H1 (cell line): ENCODE data around the gene CEP126. TPM values are rescaled to one million over a fixed set of nuclear protein-coding genes. Genes with fewer than 3 reads are reported as not detected.

ENCODE experiments used
- CTCF ChIA-PET: fragments of 300-600 bp; sonication (Branson Sonifier 250); formaldehyde crosslinking; loops from one replicate; lab custom pipeline; 2021; ENCODE audit not compliant: partially characterized antibody; lab: Charles Lee
- POLR2A ChIA-PET: fragments of 300-600 bp; sonication (Branson Sonifier 250); formaldehyde crosslinking; loops from one replicate; lab custom pipeline; 2021; ENCODE audit warnings: inconsistent platforms; ENCODE audit not compliant: partially characterized antibody; lab: Charles Lee
- DNase-seq, 2 experiments: peaks; one replicate each; pipeline versions ENCODE4 v3.0.0 to v3.0.0-alpha.2; 2010 to 2022; ENCODE audit warnings: low spot score in 2 of 2, low read depth in 1 of 2, mixed read lengths in 1 of 2
- FAIRE-seq: peaks from 2 replicates; lab custom pipeline; 2011; peaks lifted over from hg19 to GRCh38; lab: Jason Lieb, UNC
- H2AFZ ChIP-seq: 2 replicates; pipeline ENCODE4 v1.8.1; 2012; ENCODE audit warnings: low read length, inconsistent platforms
- H2AK5ac ChIP-seq: 2 replicates; pipeline ENCODE4 v1.6.1; 2013; ENCODE audit warnings: low read depth, low read length
- H2BK120ac ChIP-seq: replicated peaks from 2 replicates; pipeline ENCODE3; 2013; ENCODE audit warnings: low read depth, low read length, inconsistent platforms
- H2BK12ac ChIP-seq: 2 replicates; pipeline ENCODE4 v1.6.1; 2013; ENCODE audit warnings: low read depth, low read length
- H2BK15ac ChIP-seq: 2 replicates; pipeline ENCODE4 v1.6.1; 2013; ENCODE audit warnings: low read length
- H2BK20ac ChIP-seq: 2 replicates; pipeline ENCODE4 v1.6.1; 2013; ENCODE audit warnings: low read length
- H2BK5ac ChIP-seq: 2 replicates; pipeline ENCODE4 v1.6.1; 2013; ENCODE audit warnings: low read depth, low read length
- H3K14ac ChIP-seq: 2 replicates; pipeline ENCODE4 v1.6.1; 2013; ENCODE audit warnings: inconsistent platforms; ENCODE audit not compliant: insufficient read length
- H3K18ac ChIP-seq: 2 replicates; pipeline ENCODE4 v1.6.1; 2013; ENCODE audit warnings: low read length; ENCODE audit errors: extremely low read depth
- H3K23ac ChIP-seq: 2 replicates; pipeline ENCODE4 v1.6.1; 2013; ENCODE audit warnings: inconsistent platforms; ENCODE audit not compliant: insufficient read length
- H3K23me2 ChIP-seq: 2 replicates; pipeline ENCODE4 v1.6.1; 2013; ENCODE audit warnings: low read depth, low read length
- H3K27ac ChIP-seq: 2 replicates; pipeline ENCODE4 v1.6.1; 2011; ENCODE audit warnings: low read depth, low read length, inconsistent platforms
- H3K27me3 ChIP-seq, 4 experiments: replicated peaks in 1 of 4; 1 replicate in 1 of 4; 2 replicates in 3 of 4; pipeline versions ENCODE4 v1.6.1 to v1.8.1; 2011 to 2013; ENCODE audit warnings: low read length in 3 of 4, mild to moderate bottlenecking in 3 of 4, inconsistent platforms in 2 of 4, mixed read lengths in 2 of 4, moderate library complexity in 1 of 4; ENCODE audit not compliant: control insufficient read depth in 3 of 4, insufficient read depth in 3 of 4; ENCODE audit errors: extremely low read depth in 1 of 4
- H3K36me3 ChIP-seq, 4 experiments: 2 replicates each; pipeline versions ENCODE4 v1.6.1 to v1.8.1; 2011 to 2013; ENCODE audit warnings: mild to moderate bottlenecking in 4 of 4, low read length in 3 of 4, moderate library complexity in 2 of 4, control low read depth in 1 of 4, inconsistent platforms in 1 of 4; ENCODE audit not compliant: insufficient read depth in 4 of 4, control insufficient read depth in 2 of 4
- H3K4ac ChIP-seq: replicated peaks from 2 replicates; pipeline ENCODE3; 2013; ENCODE audit warnings: low read length, low read depth, mixed read lengths, inconsistent platforms; ENCODE audit not compliant: insufficient read length
- H3K4me1 ChIP-seq, 4 experiments: replicated peaks in 1 of 4; 1 replicate in 1 of 4; 2 replicates in 3 of 4; pipeline versions ENCODE4 v1.6.1 to v1.8.1; 2011 to 2013; ENCODE audit warnings: low read length in 3 of 4, inconsistent platforms in 2 of 4, mixed read lengths in 1 of 4; ENCODE audit not compliant: insufficient read depth in 4 of 4, control insufficient read depth in 3 of 4
- H3K4me2 ChIP-seq, 2 experiments: 2 replicates each; pipeline versions ENCODE4 v1.6.1 to v1.8.1; 2011 to 2013; ENCODE audit warnings: low read depth in 2 of 2, low read length in 2 of 2, control low read depth in 1 of 2, inconsistent platforms in 1 of 2, mild to moderate bottlenecking in 1 of 2; ENCODE audit not compliant: insufficient read depth in 1 of 2
- H3K4me3 ChIP-seq, 4 experiments: fragments of 200-600, 300-600 bp in 1 of 4; sonication (generic), shearing (Covaris generic), sonication (Bioruptor Twin) in 1 of 4; 2 replicates each; pipeline versions ENCODE4 v1.5.1 to v1.8.1; 2011 to 2016; ENCODE audit warnings: low read length in 4 of 4, low read depth in 3 of 4, control low read depth in 2 of 4, inconsistent platforms in 2 of 4, mild to moderate bottlenecking in 2 of 4, mixed read lengths in 1 of 4, moderate library complexity in 1 of 4; ENCODE audit not compliant: insufficient read depth in 2 of 4; ENCODE audit errors: extremely low read depth in 1 of 4
- H3K56ac ChIP-seq: replicated peaks from 2 replicates; pipeline ENCODE3; 2013; ENCODE audit warnings: low read depth, mild to moderate bottlenecking, mixed read lengths, low read length, inconsistent platforms; ENCODE audit not compliant: insufficient read length
- H3K79me1 ChIP-seq: 2 replicates; pipeline ENCODE4 v1.6.1; 2013; ENCODE audit warnings: low read depth, low read length, control low read depth
- H3K79me2 ChIP-seq, 2 experiments: 2 replicates each; pipeline versions ENCODE4 v1.6.1 to v1.8.1; 2012 to 2013; ENCODE audit warnings: low read length in 2 of 2, mild to moderate bottlenecking in 2 of 2, inconsistent platforms in 1 of 2; ENCODE audit not compliant: insufficient read depth in 2 of 2, control insufficient read depth in 1 of 2
- H3K9ac ChIP-seq, 4 experiments: replicated peaks in 1 of 4; 1 replicate in 1 of 4; 2 replicates in 3 of 4; pipeline versions ENCODE4 v1.6.1 to v1.8.1; 2011 to 2013; ENCODE audit warnings: low read depth in 3 of 4, low read length in 3 of 4, control low read depth in 2 of 4, mild to moderate bottlenecking in 2 of 4, moderate library complexity in 2 of 4, inconsistent platforms in 1 of 4; ENCODE audit errors: extremely low read depth in 1 of 4
- H3K9me3 ChIP-seq, 2 experiments: 2 replicates each; pipeline versions ENCODE4 v1.6.1 to v1.8.1; 2012 to 2013; ENCODE audit warnings: mild to moderate bottlenecking in 2 of 2, moderate library complexity in 2 of 2, control low read depth in 1 of 2, inconsistent platforms in 1 of 2, low read depth in 1 of 2, low read length in 1 of 2, mixed read lengths in 1 of 2; ENCODE audit not compliant: insufficient read depth in 2 of 2
- H4K20me1 ChIP-seq, 2 experiments: replicated peaks in 1 of 2; 2 replicates each; pipeline versions ENCODE3 to v1.8.1; 2011 to 2013; ENCODE audit warnings: inconsistent platforms in 2 of 2, low read length in 2 of 2, mild to moderate bottlenecking in 1 of 2; ENCODE audit not compliant: insufficient read depth in 2 of 2, control insufficient read depth in 1 of 2
- H4K5ac ChIP-seq: 2 replicates; pipeline ENCODE4 v1.6.1; 2013; ENCODE audit warnings: low read length, low read depth, mixed read lengths, inconsistent platforms; ENCODE audit not compliant: insufficient read length
- H4K8ac ChIP-seq: 2 replicates; pipeline ENCODE4 v1.8.0; 2013; ENCODE audit warnings: mild to moderate bottlenecking, moderate library complexity, low read length, inconsistent platforms; ENCODE audit not compliant: insufficient read depth; ENCODE audit errors: extremely low read depth
- H4K91ac ChIP-seq: replicated peaks from 2 replicates; pipeline ENCODE3; 2013; ENCODE audit warnings: low read length, mixed read lengths, inconsistent platforms; ENCODE audit not compliant: insufficient read length
- BACH1 ChIP-seq: IDR thresholded peaks from 2 replicates; pipeline ENCODE4 v1.6.1; 2012; ENCODE audit warnings: low read length, improper control_type of control experiment
- BCL11A ChIP-seq, 2 experiments: IDR thresholded peaks; one replicate each; pipeline ENCODE4 v1.6.1; 2011; ENCODE audit warnings: low read depth in 2 of 2, low read length in 2 of 2, mild to moderate bottlenecking in 2 of 2
- RBBP5 ChIP-seq: IDR thresholded peaks from 2 replicates; pipeline ENCODE4 v1.7.1; 2012; ENCODE audit warnings: low read depth, mild to moderate bottlenecking, inconsistent platforms, low read length, moderate library complexity, borderline replicate concordance
- SP4 ChIP-seq: IDR thresholded peaks from 2 replicates; pipeline ENCODE4 v1.6.1; 2012; ENCODE audit warnings: low read length, inconsistent platforms
- SUZ12 ChIP-seq: fragments of 200-600 bp; sonication (generic); IDR thresholded peaks from 2 replicates; pipeline ENCODE4 v1.6.1; 2012; ENCODE audit warnings: mild to moderate bottlenecking, inconsistent platforms, low read length, moderate library complexity, mixed read lengths
- YY1 ChIP-seq: IDR thresholded peaks from 2 replicates; pipeline ENCODE4 v1.6.1; 2011; ENCODE audit warnings: low read depth, mild to moderate bottlenecking, low read length
- ZNF274 ChIP-seq: IDR thresholded peaks from 2 replicates; pipeline ENCODE4 v1.7.0; 2012; ENCODE audit warnings: low read length, borderline replicate concordance; ENCODE audit errors: extremely low read depth
- WGBS, 2 experiments: shearing (Covaris generic) in 1 of 2; methylation state at CpG; one replicate each; pipeline versions ENCODE4 v1.1.6 to v1.1.7; 2013 to 2015; ENCODE audit warnings: low lambda C conversion rate in 2 of 2, mixed read lengths in 2 of 2, inconsistent platforms in 1 of 2, low coverage in 1 of 2, missing lambda C conversion rate in 1 of 2; ENCODE audit not compliant: insufficient replicate concordance in 2 of 2, insufficient coverage in 1 of 2, insufficient read length in 1 of 2; ENCODE audit errors: extremely low coverage in 1 of 2, missing lambda C conversion rate in 1 of 2; 5-methylcytosine and 5-hydroxymethylcytosine counted together
- polyA plus RNA-seq, 7 experiments: library from polyadenylated mRNA; depleted of rRNA in 3 of 7; stranded (reverse) in 5 of 7; unstranded in 2 of 7; fragments of >200 nt in 5 of 7; fragments of 200-250 nt in 2 of 7; gene quantifications; 1 replicate in 5 of 7; 2 replicates in 1 of 7; 4 replicates in 1 of 7; pipeline versions ENCODE4 v1.2.1 to v1.2.3, GENCODE V29; 2011 to 2013; ENCODE audit warnings: missing spikeins in 2 of 7, mixed read lengths in 2 of 7
- total RNA-seq: library from RNA; stranded (reverse); fragmentation: NEBNext Ultra II Directional; extraction: Animal tissue kit (Norgen Biotek cat#: 25700); gene quantifications from 2 replicates; pipeline ENCODE4 v1.2.1, GENCODE V29; 2021
- TF ChIP-seq, protein P1 (sequence below): IDR thresholded peaks from 2 replicates; pipeline ENCODE4 v1.6.1; 2012; ENCODE audit warnings: inconsistent platforms

Gene CEP126
- total and polyA plus RNA-seq, 2 of the 8 experiments (the other 6 are each of a cell fraction or from before 2014, with no cell fraction given), result 0.76 to 1.9 TPM

DNA sequence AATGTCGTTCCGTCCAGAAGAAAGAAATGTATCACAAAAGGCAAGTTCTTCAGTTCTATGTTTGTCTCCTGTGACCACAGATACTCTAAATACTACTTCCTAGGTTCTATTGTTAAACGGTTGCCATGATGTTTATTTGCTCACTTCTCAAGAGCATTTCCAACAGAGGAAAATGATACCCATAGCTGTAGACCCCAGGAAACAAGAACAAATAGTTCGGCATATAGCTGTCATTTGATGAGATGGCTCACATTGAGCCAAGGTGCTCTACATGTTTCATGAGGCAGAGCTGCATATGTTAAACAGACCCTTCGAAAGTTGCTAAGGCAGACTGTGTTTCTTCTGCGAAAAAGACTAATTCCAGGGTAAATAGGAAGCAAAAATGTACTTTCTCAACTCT lies 16.9 kb downstream of the CEP126 start:
- H4K8ac ChIP-seq, result no peak overlapping the region
- H3K79me1 ChIP-seq, result no peaks in the 10 kb centered on the region
- no peak overlapping the region for H4K5ac ChIP-seq
- no peak overlapping the region for H3K4me2 ChIP-seq
- H3K4me3 ChIP-seq, result no peak overlapping the region
- ChIA-PET POLR2A (no interaction called here), CTCF (interaction anchor here (3.0 kb wide), 1 partner anchor 11 kb away, joined by 10 read pairs; no protein-coding TSS in a partner anchor)
- no peaks in the 10 kb centered on the region for H3K79me2 ChIP-seq
- H3K14ac ChIP-seq, result no peak overlapping the region
- H3K9me3 ChIP-seq, result no peaks in the 10 kb centered on the region
- H3K4me1 ChIP-seq, result no peaks in the 10 kb centered on the region
- no peak overlapping the region for H3K9ac ChIP-seq
- DNase-seq, result no peak
- H2BK120ac ChIP-seq, result no peak overlapping the region
- no peak overlapping the region for H2BK15ac ChIP-seq
- TF ChIP-seq BCL11A (IDR thresholded peaks at IDR 0.05; ENCODE audit: low read depth in 2 of 2, low read length in 2 of 2) (no peak), YY1 (no peak), SP4 (no peak), RBBP5 (no peak), ZNF274 (no peak), SUZ12 (no peak), BACH1 (no peak)
- TF ChIP-seq, protein P1, sequence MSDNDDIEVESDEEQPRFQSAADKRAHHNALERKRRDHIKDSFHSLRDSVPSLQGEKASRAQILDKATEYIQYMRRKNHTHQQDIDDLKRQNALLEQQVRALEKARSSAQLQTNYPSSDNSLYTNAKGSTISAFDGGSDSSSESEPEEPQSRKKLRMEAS, result no peak
- H3K23me2 ChIP-seq, result no peaks in the 10 kb centered on the region
- 75% methylated on average over 6 of the region's 6 CpGs; no CpG with 5 or more reads in 1 of the 2 experiments for WGBS, 2 experiments
- FAIRE-seq, result no peak
- H3K4ac ChIP-seq, result no peak overlapping the region
- H3K56ac ChIP-seq, result no peak overlapping the region
- no peak overlapping the region for H2BK12ac ChIP-seq
- no peak overlapping the region for H3K18ac ChIP-seq
- no peak overlapping the region for H2AK5ac ChIP-seq
- H3K36me3 ChIP-seq, result no peaks in the 10 kb centered on the region
- H4K20me1 ChIP-seq, result no peaks in the 10 kb centered on the region
- H3K27me3 ChIP-seq, result no peaks in the 10 kb centered on the region
- no peak overlapping the region for H3K27ac ChIP-seq
- H4K91ac ChIP-seq, result no peak overlapping the region
- no peak overlapping the region for H2BK20ac ChIP-seq
- no peak overlapping the region for H2AFZ ChIP-seq
- no peak overlapping the region for H2BK5ac ChIP-seq
- H3K23ac ChIP-seq, result no peak overlapping the region
